ENCODE results near the gene PDCD5. TPM values are rescaled to one million over a fixed set of nuclear protein-coding genes. Genes with fewer than 3 reads are reported as not detected.

Gene PDCD5
- polyA plus RNA-seq, 3 donors = 109 to 123 (median 111) TPM

DNA sequence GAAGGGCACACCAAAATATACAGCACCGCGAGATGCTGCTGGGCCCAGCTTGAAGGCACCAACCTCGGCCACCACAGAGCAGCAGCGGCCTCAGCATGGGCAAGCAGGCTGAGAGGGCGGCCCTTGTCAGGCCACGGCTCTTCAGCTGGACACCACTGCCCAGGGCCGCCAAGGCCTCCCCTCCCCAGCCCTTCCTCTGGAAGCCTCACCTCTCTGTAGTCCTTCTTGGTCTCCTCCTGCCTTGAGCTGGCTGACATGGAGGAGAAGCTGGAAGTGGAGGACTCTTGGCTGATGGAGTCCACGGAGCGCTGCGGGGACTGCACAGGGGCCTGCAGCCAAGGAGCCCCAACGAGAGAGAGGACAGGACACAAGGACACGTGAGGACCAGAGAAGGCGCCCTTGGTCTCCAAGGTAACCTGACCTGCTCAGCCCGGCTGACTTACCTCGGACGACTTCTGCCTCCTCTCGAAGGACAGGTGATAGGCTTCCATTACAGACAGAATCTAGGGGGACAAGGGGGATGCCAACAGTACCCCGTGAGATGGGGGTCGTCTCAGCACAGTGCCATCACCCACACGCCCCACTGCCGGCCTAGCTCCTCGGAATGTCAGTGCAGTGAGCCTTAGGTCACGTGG, 38.2 kb downstream of the PDCD5 start:
- DNase-seq = no peak

DNA sequence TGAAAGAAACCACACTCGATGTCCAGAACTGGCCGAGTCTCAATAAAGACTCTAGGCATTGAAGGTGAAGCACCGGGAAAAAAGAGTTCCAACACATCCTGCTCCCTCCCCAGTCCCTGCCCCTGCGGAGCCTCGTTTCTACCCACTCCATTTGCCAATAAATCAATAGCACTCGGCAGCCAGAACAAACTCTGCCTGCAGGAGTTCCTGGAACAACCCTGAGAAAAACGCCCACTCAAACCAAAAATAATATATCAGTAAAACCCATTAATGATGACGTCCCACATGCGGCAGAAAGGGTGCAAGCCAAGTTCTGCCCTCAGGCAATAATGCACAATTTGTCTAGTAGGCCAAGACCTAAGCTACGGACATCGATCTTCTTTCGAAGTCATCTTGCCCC, 41.0 kb downstream of the PDCD5 start:
- no peak for DNase-seq

DNA sequence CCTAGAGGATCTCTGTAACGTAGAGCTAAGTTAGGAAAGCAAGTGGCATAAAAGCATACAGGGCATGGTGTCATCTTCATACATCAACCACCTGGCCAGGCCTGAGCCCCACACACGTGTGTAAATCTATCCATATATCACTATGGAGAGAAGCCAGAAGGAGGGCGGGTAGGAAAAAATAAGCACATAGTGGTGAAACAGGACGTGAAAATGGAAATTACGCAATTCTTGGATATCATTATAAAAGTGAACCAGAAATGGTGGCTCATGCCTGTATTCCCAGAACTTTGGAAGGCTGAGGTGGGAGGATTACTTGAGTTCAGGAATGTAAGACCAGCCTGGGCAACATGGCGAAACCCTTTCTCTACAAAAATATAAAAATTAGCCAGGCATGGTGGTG, 43.4 kb downstream of the PDCD5 start:
- no peak for DNase-seq

DNA sequence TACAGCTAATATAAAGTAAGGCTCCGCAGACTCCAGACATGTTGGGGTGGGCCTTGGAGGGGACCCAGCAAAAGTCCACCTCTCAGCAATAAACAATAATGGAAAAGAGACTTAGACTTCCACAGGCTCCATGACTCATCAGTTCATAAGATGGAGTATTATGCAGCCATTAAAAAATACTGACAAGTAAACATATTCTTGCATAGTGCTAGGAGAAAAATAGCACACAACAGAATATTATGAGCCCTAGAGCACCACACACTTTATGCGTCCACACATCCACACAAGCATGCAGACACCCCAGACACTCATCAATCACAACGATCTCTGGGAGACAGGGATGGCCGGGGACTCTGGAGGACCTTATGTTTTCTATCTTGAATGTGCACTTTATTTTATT, 46.0 kb downstream of the PDCD5 start:
- DNase-seq = no peak

DNA sequence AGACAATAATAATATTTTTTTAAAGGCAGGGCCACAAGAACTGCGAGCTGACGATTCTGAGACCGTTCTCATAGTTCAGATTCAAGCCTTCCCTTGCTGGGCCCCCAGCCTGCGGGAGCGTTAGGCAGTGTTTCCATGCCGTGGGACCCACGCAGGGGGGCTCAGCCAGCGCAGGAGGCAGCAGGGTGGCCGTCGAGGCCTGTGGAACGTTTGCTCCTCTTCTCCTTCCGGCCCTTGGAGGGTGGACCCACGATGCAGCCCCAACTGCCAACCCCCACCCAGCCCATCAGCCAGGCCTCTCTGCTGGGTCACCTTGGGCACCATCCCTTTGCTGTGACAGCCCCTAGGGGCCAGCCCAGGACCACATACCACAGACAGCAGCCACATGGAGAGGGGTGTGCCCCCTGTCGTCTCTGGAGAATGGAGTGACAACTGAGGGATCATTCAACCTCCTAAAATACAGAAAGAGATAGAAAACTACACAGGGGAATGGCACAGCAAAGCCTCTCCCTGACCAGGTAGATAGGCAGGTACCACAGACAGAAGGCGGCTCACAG, 46.8 kb downstream of the PDCD5 start:
- DNase-seq = no peak

DNA sequence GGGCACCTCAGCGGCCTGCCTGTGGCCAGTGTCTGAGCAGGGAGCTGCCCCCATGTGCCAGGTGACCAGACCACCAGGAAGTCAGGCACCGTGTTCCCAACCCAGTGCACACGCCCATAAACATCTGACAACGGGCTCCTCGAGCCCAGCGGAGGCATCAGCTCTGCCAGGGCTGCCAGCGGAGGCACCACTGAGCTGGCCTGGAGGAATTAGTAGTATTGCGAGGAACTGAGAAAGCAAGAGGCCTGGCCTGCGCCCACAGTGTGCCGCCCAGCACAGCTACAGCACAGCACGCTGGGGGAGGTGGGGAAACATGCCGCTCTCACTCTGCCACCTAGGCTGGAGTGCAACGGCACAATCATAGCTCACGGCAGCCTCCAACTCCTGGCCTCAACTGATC, 49.3 kb downstream of the PDCD5 start:
- DNase-seq = no peak

DNA sequence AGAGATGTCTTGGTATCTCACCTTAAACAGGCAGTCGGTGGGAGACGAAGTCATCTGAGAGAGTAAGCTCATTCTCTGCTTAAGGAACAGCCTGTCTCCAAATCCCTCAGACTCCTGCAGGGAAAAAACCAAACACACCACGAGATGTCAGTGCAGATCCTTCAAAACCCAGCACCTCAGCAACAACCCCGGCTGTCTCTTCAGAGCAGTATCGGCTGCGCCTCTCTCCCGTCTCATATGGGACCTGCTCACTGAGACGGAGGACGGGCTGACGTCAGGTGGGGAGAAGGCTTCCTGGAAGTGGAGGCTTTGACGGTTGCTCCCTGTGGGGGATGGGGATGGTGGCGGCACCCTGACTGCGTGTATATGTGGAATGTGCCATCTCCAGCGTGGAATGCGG, 50.4 kb downstream of the PDCD5 start:
- no peak for DNase-seq

Other genes starting within 250 kb of the PDCD5 start
- 10 to 100 TPM; 21.2 to 30.6 (median 27.6) TPM for gene ZNF507, start 235.6 kb upstream of the PDCD5 start, polyA plus RNA-seq (ENCODE audit: insufficient read length in 3 of 3)
- gene DPY19L3, start 175.4 kb upstream of the PDCD5 start, polyA plus RNA-seq (ENCODE audit: insufficient read length in 3 of 3) = 10 to 100 TPM; 54.4 to 69.7 (median 69.0) TPM
- gene ANKRD27, start 94.0 kb downstream of the PDCD5 start, polyA plus RNA-seq (ENCODE audit: insufficient read length in 3 of 3) = 10 to 100 TPM; 19.6 to 23.8 (median 23.2) TPM
- gene RGS9BP, start 94.7 kb downstream of the PDCD5 start, polyA plus RNA-seq (ENCODE audit: insufficient read length in 3 of 3) = under 1 TPM; 0.32 to 0.65 (median 0.59) TPM
- gene NUDT19, start 110.6 kb downstream of the PDCD5 start, polyA plus RNA-seq (ENCODE audit: insufficient read length in 3 of 3) = 10 to 100 TPM; 10.5 to 11.7 (median 11.5) TPM
- 1 to 10 TPM in 1 of 3 donors, under 1 TPM in 2; 0.40 to 1.1 (median 0.67) TPM for gene TDRD12, start 138.6 kb downstream of the PDCD5 start, polyA plus RNA-seq (ENCODE audit: insufficient read length in 3 of 3)